ENCODE data around the gene ARVCF.
A peak's percentile ranks its signal among the peaks of the same experiment; 100 is the strongest.

Gene ARVCF

GRCh38 chr22:20028855-20029549, 12.4 kb upstream of the ARVCF start:
- no peak for DNase-seq

- DNase-seq = no peak
Observed at GRCh38 chr22:20027966-20028854, 11.6 kb upstream of the ARVCF start.

DNA sequence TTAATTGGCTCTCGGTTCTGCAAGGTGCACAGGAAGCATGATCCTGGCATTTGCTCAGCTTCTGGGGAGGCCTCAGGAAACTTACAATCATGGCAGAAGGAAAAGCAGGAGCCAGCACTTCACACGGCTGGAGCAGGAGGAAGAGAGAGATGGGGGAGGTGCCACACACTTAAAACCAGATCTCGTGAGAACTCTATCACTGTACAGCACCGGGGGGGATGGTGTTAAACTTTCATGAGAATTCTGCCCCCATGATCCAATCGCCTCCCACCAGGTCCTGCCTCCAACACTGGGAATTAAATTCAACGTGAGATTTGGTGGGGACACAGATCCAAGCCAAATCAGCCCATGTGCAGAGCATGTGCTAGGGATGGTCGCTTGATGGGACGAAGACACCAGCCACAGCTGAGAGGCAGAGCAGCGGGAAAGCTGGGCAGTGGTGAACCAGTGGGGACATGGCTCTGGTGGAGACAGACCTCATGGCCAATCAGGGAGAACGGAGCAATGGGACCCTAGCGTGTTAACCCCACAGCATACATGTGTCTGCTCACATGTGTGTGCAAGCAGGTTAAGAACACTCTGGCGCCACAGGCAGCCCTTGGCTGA, 10.5 kb upstream of the ARVCF start:
- no peak for DNase-seq

DNA sequence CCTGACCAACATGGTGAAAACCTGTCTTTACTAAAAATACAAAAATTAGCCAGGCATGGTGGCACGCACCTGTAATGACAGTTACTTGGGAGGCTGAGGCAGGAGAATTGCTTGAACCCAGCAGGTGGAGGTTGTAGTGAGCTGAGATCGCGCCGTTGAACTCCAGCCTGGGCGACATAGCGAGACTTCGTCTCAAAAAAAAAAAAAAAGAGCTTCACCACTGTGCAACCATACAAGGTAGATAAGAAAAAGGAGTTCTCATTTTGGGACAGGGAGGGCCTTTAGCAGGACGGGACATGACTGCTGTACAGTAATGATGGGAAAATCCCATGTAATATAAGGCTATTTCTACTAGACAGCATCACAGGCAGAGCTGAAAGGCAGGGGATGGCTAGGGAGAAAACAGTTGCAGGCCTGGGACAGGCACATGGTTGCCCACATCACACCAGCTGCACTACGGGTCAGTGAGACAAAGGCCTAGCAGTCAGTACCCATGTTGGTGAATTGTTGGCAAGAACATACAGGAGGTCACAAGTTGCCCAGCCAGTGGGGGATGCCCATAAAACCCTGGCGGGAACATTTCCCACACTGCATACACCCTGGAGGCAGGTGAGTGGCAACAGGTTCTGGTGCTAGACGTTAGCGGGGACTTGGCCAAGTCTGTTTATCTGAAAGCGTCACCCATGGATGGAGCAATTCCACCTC, 9.7 kb upstream of the ARVCF start:
- no peak for DNase-seq

DNA sequence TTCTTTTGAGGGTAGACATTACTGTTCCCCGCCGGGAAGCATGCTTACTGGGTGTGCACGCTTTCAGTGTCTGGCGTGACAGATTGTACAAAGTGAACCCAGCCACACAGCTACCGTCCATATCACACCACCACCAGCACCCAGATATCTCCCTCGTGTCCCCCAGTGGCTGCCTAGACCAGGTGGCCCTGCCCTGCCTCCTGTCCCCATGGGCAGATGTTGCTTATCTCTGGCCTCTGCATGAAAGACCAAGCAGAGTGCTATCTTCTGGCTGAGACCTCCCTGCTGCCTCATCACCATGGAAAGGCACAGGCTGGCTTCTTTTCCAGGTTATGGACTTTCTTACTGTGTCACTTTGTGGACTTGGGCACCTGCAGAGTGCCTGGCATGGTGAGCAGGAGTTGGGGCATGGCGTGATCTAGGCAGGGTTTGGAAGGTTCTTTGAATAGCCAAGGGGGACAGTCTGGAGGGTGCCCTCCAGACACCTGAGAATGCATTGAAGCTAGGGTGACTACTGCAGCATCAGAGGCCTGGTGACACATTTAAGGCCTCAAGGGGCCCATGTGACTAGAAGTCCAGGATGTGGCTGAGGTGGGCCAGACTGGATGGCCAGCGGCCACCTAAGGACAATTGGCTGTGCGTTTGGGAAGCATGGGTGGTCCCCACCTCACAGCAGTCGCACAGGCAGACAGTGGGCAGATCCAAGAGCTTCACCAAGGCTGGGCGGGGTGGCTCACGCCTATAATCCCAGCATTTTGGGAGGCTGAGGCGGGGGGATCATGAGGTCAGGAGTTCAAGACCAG, 9.0 kb upstream of the ARVCF start:
- DNase-seq = no peak

- no peak for DNase-seq
Observed at GRCh38 chr22:20024650-20025397, 8.2 kb upstream of the ARVCF start.

DNA sequence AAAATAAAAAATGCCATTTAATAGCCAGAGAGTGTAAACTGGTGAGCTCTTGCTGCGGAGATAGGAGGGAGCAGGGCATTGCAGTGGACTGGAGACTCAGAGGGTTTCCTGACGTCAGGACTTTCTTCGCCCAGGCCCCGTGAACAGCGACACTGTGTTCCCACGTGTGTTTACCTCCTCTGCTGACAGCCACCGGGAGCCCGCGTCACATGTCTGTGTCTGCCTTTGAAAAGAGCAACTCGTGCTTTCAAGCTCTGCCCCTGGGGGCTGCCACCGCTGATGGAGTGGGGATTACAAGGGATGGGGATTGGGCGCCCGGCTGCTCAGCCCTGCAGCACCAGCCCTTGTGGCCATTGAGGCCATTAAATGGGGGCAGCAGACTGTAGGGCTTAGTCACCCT, 7.6 kb upstream of the ARVCF start:
- DNase-seq = no peak

- no peak for DNase-seq
Observed at GRCh38 chr22:20022978-20023613, 6.5 kb upstream of the ARVCF start.

DNA sequence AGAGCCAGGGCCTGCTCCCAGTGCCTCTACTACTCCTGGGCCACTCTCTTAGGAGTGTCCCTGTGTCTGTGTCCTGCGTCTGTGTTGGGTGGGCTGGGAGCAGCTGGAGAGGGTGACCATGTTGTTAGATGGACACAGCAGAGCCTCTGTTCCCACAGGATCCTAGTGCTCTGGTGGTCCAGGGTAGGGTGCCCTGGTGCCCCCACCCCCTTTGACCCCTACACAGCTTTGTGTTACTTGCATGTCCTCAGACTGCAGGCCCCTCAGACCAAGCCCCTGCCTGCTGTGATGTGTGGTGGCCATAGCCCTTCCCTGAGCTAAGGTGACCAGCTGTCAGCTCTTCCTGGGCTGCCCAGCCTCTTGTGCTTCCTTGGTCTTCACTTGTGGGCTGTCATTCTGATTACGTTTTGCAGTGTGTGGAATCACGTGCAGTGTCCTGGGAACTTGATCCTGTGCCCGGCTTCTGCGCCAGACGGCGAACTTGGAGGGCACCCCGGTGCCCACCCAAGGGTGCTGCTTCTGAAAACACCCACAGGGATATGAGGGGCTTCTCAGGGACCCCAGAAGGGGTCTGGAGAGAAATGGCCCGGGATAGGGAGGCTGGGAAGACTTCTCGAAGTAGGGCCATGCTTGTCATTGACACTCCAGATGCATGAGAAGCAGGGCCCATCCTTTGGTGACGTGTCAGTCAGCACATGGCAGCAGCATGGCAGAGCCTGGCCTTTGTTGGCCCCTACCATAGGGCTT, 5.8 kb upstream of the ARVCF start:
- DNase-seq = no peak

- DNase-seq = no peak
Observed at GRCh38 chr22:20021196-20022181, 4.9 kb upstream of the ARVCF start.

- peak; percentile 81 for DNase-seq
Observed at GRCh38 chr22:20020533-20021195, 4.0 kb upstream of the ARVCF start, which contains the start of gene TANGO2. Gene TANGO2 (plus strand): TSS chr22:20021110. CDS start chr22:20036799, 15,689 bp downstream.

GRCh38 chr22:20019661-20020532, 3.3 kb upstream of the ARVCF start:
- DNase-seq = no peak

DNA sequence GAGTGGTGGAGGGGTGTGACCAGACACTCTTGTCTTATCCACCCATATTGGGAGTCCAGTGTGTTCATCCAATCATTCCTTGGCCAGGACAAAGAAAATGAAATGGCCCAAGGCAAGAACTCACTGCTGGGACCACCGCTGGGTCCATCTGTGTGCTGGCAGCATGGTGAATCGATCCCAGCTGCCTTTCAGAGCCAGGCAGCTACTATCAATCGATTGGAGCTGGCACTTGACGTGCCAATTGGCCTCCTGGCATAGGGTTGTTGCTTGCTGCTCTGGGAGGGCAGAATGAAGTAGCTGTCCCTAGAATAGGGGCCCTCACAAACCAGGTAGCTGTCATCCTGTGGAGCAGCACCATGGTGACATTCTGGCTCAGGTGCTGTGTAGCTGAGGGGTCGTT, 1.4 kb upstream of the ARVCF start:
- no peak for DNase-seq

DNA sequence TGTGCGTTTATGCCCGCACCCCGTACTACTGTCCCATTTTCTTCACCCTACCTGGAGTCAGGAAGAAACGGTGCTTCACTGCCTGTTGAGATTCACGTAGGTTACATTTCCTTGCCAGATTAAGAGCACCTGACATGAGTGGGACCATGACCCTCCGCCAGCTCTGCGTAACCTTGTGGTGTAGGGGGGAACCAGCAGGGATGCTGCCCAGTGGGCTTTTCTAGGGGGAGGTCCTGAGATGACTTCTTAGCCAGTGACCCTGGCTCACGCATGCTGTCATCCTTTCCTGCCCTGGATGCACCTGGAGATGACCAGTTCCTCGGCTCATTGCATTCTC, 967 bp upstream of the ARVCF start:
- no peak for DNase-seq

GRCh38 chr22:20015971-20016733, 471 bp downstream of the ARVCF start:
- no peak for DNase-seq

- no peak for DNase-seq
Observed at GRCh38 chr22:20015187-20015625, 1.4 kb downstream of the ARVCF start.
